Mesodermal cell (in vitro differentiated cells): Measurements from ENCODE around the gene SF3B6.

Experiments used
- H3K27ac ChIP-seq: 2 replicates; pipeline ENCODE4 v1.7.0; 2013; ENCODE audit warnings: mild to moderate bottlenecking, low read depth, low read length, moderate library complexity; ENCODE audit not compliant: severe bottlenecking
- H3K36me3 ChIP-seq: 2 replicates; pipeline ENCODE4 v1.7.1; 2013; ENCODE audit warnings: mild to moderate bottlenecking, low read length, moderate library complexity; ENCODE audit not compliant: control insufficient read depth, insufficient read depth
- H3K4me1 ChIP-seq: one replicate; pipeline ENCODE4 v1.7.1; 2013; ENCODE audit warnings: mild to moderate bottlenecking, low read length; ENCODE audit not compliant: insufficient read depth, control insufficient read depth, poor library complexity, severe bottlenecking
- H3K4me3 ChIP-seq: 2 replicates; pipeline ENCODE4 v1.7.0; 2013; ENCODE audit warnings: low read length, control low read depth, mild to moderate bottlenecking; ENCODE audit not compliant: insufficient read depth, poor library complexity, severe bottlenecking; ENCODE audit errors: extremely low read depth
- H3K9me3 ChIP-seq: 2 replicates; pipeline ENCODE4 v1.7.1; 2013; ENCODE audit warnings: mild to moderate bottlenecking, low read length, moderate library complexity; ENCODE audit not compliant: control insufficient read depth
- WGBS, 2 experiments: methylation state at CpG; one replicate each; pipeline ENCODE4 v1.1.5; 2013; ENCODE audit warnings: missing lambda C conversion rate in 2 of 2; ENCODE audit not compliant: insufficient coverage in 2 of 2; 5-methylcytosine and 5-hydroxymethylcytosine counted together

SF3B6 gene

DNA sequence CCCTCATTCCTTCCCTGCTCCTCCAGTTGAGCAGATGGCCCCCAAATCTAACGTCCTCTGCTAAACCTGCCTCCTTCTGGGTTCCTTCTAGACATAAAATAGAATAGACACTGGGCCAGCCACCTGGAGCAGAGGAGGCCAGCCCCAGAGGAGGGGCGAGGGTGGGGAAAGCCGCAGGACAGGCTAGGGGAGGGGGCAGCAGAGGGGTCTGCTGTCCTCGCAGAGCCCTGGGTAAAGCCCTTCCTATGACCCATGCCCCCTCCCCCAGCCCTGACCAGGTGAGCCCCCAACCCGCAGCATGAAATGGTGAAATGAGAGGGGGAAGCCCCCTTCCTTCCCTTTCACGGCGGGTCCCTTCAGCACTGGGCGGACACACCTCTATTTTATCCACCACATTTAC is 58.4 kb downstream of the SF3B6 start:
- Histone ChIP-seq H3K4me1 (peaks cover 33% of the 10 kb centered on the region), H3K27ac (no peak overlapping the region), H3K9me3 (no peaks in the 10 kb centered on the region), H3K4me3 (no peak overlapping the region), H3K36me3 (peaks cover 3% of the 10 kb centered on the region)
- 90 to 94% methylated on average over 3 to 6 of the region's 8 CpGs for whole genome bisulfite sequencing, 2 experiments
